ENCODE data around the gene CST4. TPM values are rescaled to one million over a fixed set of nuclear protein-coding genes. Genes with fewer than 3 reads are reported as not detected.

CST4 gene
- total and polyA plus RNA-seq, 2 donors (not counting 3 experiments of a cell fraction or from before 2014, with no cell fraction given): not detected

- intact Hi-C loops (cut with micrococcal nuclease) (no loop called here), dilution Hi-C loops (cut with MboI; ENCODE audit: extremely low pct_ligation_motif_present, low sequenced_read_pairs) (no loop called here)
- no peak overlapping the region for H3K4me3 ChIP-seq (replicated peaks in 1 of 3; ENCODE audit: insufficient read depth in 1 of 3, low read depth in 1 of 3, low read length in 3 of 3)
- no peak overlapping the region for H3K9ac ChIP-seq (replicated peaks; ENCODE audit: extremely low read depth, insufficient read depth, low read length)
- DNase-seq (ENCODE audit: low read depth, low spot score) (no peak), FAIRE-seq (no peak)
- no peaks in the 10 kb centered on the region for H3K27me3 ChIP-seq (ENCODE audit: control insufficient read depth in 2 of 2, insufficient read depth in 2 of 2, low read length in 2 of 2)
- H3K4me2 ChIP-seq (ENCODE audit: insufficient read depth, low read length): no peak overlapping the region
- BruUV-seq (replicated peaks): no TSS peak
- ChIA-PET POLR2A (no interaction called here), CTCF (interaction anchor here (1.3 to 1.6 kb wide), 2 partner anchors 12 to 14 kb away, joined by 3 to 6 read pairs; no protein-coding TSS in a partner anchor)
- H3K79me2 ChIP-seq (ENCODE audit: control insufficient read depth, insufficient read depth, low read length): no peaks in the 10 kb centered on the region
- H3K36me3 ChIP-seq (ENCODE audit: control insufficient read depth in 2 of 2, extremely low read depth in 1 of 2, insufficient read depth in 2 of 2, low read length in 2 of 2): no peaks in the 10 kb centered on the region
- H2AFZ ChIP-seq (ENCODE audit: low read depth, low read length): no peak overlapping the region
- H3K27ac ChIP-seq (ENCODE audit: insufficient read depth, low read depth, low read length): no peak overlapping the region
- no peaks in the 10 kb centered on the region for H3K9me1 ChIP-seq (replicated peaks; ENCODE audit: control insufficient read depth, extremely low read depth, insufficient read depth, low read length)
- TF ChIP-seq POLR2AphosphoS5 (IDR thresholded peaks at IDR 0.05; ENCODE audit: insufficient read depth, low read depth, low read length) (no peak), EZH2 (IDR thresholded peaks at IDR 0.05; ENCODE audit: borderline replicate concordance, low read depth, low read length, severe bottlenecking) (no peak), FOS (IDR thresholded peaks at IDR 0.05; ENCODE audit: borderline replicate concordance, insufficient read depth, low read length) (no peak), JUN (IDR thresholded peaks at IDR 0.05; ENCODE audit: borderline replicate concordance, insufficient read depth, insufficient read length, low read depth) (no peak), POLR2A (IDR thresholded peaks at IDR 0.05; ENCODE audit: low read depth, low read length) (no peak), MYC (IDR thresholded peaks at IDR 0.05; ENCODE audit: low read depth, low read length) (no peak), CTCF (IDR thresholded peaks at IDR 0.05; ENCODE audit: extremely low read depth in 1 of 2, insufficient read depth in 1 of 2, low read depth in 1 of 2, low read length in 2 of 2) (no peak), MAX (IDR thresholded peaks at IDR 0.05; ENCODE audit: insufficient read depth, insufficient read length) (no peak), GATA2 (IDR thresholded peaks at IDR 0.05; ENCODE audit: insufficient read depth, insufficient read length, low read depth, low read length) (no peak)
- H4K20me1 ChIP-seq (replicated peaks; ENCODE audit: control insufficient read depth, extremely low read depth, insufficient read depth, low read length): no peaks in the 10 kb centered on the region
- H3K9me3 ChIP-seq (replicated peaks; ENCODE audit: control insufficient read depth, insufficient read depth, low read length): no peaks in the 10 kb centered on the region
- H3K4me1 ChIP-seq (ENCODE audit: control insufficient read depth, extremely low read depth, insufficient read depth, low read length): peaks cover 9% of the 10 kb centered on the region
Observed at GRCh38 chr20:23654000-23654399, 34.8 kb downstream of the CST4 start.
